HG03457 (cell line): ENCODE measurements around the gene SMG6.

ENCODE experiments used
- ATAC-seq: cut with Tn5 transposase; IDR thresholded peaks from one replicate; pipeline ENCODE4 v1.9.1; 2021; ENCODE audit warnings: moderate number of reproducible peaks; ENCODE audit not compliant: unreplicated experiment

SMG6 gene

GRCh38 chr17:2110436-2110835, 193.1 kb downstream of the SMG6 start:
- ATAC-seq, result no peak

- no peak for ATAC-seq
Observed at GRCh38 chr17:2108170-2108569, 195.4 kb downstream of the SMG6 start.

GRCh38 chr17:2107506-2107905, 196.1 kb downstream of the SMG6 start:
- ATAC-seq, result no peak

- ATAC-seq, result no peak
Observed at GRCh38 chr17:2107050-2107449, 196.5 kb downstream of the SMG6 start.

- no peak for ATAC-seq
Observed at GRCh38 chr17:2106308-2106955, 197.2 kb downstream of the SMG6 start.

- ATAC-seq, result no peak
Observed at GRCh38 chr17:2105663-2106062, 197.9 kb downstream of the SMG6 start.

GRCh38 chr17:2102931-2103809, 200.4 kb downstream of the SMG6 start:
- no peak for ATAC-seq

- ATAC-seq, result no peak
Observed at GRCh38 chr17:2101448-2102257, 201.9 kb downstream of the SMG6 start.

- ATAC-seq, result no peak
Observed at GRCh38 chr17:2095536-2095910, 208.1 kb downstream of the SMG6 start.

- no peak for ATAC-seq
Observed at GRCh38 chr17:2094891-2095535, 208.6 kb downstream of the SMG6 start.

- ATAC-seq, result no peak
Observed at GRCh38 chr17:2093349-2093748, 210.2 kb downstream of the SMG6 start.

GRCh38 chr17:2092253-2092652, 211.3 kb downstream of the SMG6 start:
- no peak for ATAC-seq

- ATAC-seq, result no peak
Observed at GRCh38 chr17:2090804-2091534, 212.6 kb downstream of the SMG6 start.

GRCh38 chr17:2090210-2090641, 213.4 kb downstream of the SMG6 start:
- ATAC-seq, result no peak

GRCh38 chr17:2089021-2089422, 214.6 kb downstream of the SMG6 start:
- peak; percentile 27 for ATAC-seq

GRCh38 chr17:2087597-2088211, 215.9 kb downstream of the SMG6 start:
- peak; percentile 30 for ATAC-seq

GRCh38 chr17:2086306-2086705, 217.3 kb downstream of the SMG6 start:
- no peak for ATAC-seq

GRCh38 chr17:2085648-2085949, 218.0 kb downstream of the SMG6 start:
- ATAC-seq, result no peak

- no peak for ATAC-seq
Observed at GRCh38 chr17:2084766-2085647, 218.6 kb downstream of the SMG6 start.
